ENCODE data around the gene PLPPR3. TPM values are rescaled to one million over a fixed set of nuclear protein-coding genes. Genes with fewer than 3 reads are reported as not detected.

The PLPPR3 gene
- total RNA-seq, 8 experiments from 2014 or later, result 0.22 to 68.1 (median 43.3) TPM

GRCh38 chr19:772730-773436 is 48.9 kb downstream of the PLPPR3 start:
- in situ Hi-C loops (cut with MboI; ENCODE audit: low pct_unique_long_range_greater_than_20kb in 2 of 9, low sequenced_read_pairs in 9 of 9, unreplicated experiment in 9 of 9), result loop anchor here in 3 of 9 experiments (10.0 to 25.0 kb wide), 3 partner anchors 111 to 142 kb away; partner anchors contain the start of genes KISS1R (in 2 of the 3), R3HDM4 (in 2 of the 3) and RNF126 (in 1 of the 3)
- peaks cover 0 to 6% of the 10 kb centered on the region in 2 donors for H3K4me1 ChIP-seq (replicated peaks in 1 of 2)
- H3K4me3 ChIP-seq, result no peak overlapping the region
- WGBS, 10 experiments, result 63 to 100% (median 92%) methylated on average over 1 to 6 of the region's 18 CpGs; no CpG with 5 or more reads in 3 of the 10 experiments
- H3K27ac ChIP-seq, result no peak overlapping the region
- ATAC-seq (replicated peaks in 6 of 8), result peak in 3 of 8 experiments; percentile 6 to 23 (median 11)

GRCh38 chr19:772063-772462 is 49.7 kb downstream of the PLPPR3 start:
- in situ Hi-C loops (cut with MboI; ENCODE audit: low pct_unique_long_range_greater_than_20kb in 2 of 9, low sequenced_read_pairs in 9 of 9, unreplicated experiment in 9 of 9), result loop anchor here in 3 of 9 experiments (10.0 to 25.0 kb wide), 3 partner anchors 110 to 143 kb away; partner anchors contain the start of genes KISS1R (in 2 of the 3), R3HDM4 (in 2 of the 3) and RNF126 (in 1 of the 3)
- no peak overlapping the region for H3K4me3 ChIP-seq
- no peak overlapping the region for H3K27ac ChIP-seq
- peaks cover 0 to 6% of the 10 kb centered on the region in 2 donors for H3K4me1 ChIP-seq (replicated peaks in 1 of 2)
- WGBS, 10 experiments, result 100% methylated on average over 2 of the region's 5 CpGs; no CpG with 5 or more reads in 9 of the 10 experiments
- ATAC-seq (replicated peaks in 6 of 8), result no peak

DNA sequence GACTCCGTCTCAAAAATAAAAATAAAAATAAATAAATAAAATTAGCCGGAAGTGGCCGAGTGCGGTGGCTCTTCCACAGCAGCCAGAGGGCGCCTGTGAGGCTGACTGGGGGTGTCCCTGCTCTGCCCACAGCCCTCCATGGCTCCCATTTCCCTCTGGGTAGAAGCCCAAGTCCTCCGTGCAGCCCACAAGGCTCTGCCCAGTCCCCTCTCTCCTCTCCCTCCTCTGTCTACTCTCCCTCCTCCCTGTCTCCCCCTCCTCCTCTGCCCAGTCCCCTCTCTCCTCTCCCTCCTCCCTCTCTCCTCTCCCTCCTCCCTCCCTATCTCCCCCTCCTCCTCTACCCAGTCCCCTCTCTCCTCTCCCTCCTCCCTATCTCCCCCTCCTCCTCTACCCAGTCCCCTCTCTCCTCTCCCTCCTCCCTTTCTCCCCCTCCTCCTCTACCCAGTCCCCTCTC is 50.4 kb downstream of the PLPPR3 start:
- peaks cover 0 to 3% of the 10 kb centered on the region in 2 donors for H3K4me1 ChIP-seq (replicated peaks in 1 of 2)
- WGBS, 10 experiments, result 0 to 64% (median 20%) methylated on average over 1 to 4 of the region's 6 CpGs; no CpG with 5 or more reads in 5 of the 10 experiments
- ATAC-seq (replicated peaks in 6 of 8), result peak in 4 of 8 experiments; percentile 33 to 79 (median 72)
- in situ Hi-C loops (cut with MboI; ENCODE audit: low pct_unique_long_range_greater_than_20kb in 2 of 9, low sequenced_read_pairs in 9 of 9, unreplicated experiment in 9 of 9), result loop anchor here in 3 of 9 experiments (10.0 to 25.0 kb wide), 3 partner anchors 109 to 143 kb away; partner anchors contain the start of genes KISS1R (in 2 of the 3), R3HDM4 (in 2 of the 3) and RNF126 (in 1 of the 3)
- H3K27ac ChIP-seq, result no peak overlapping the region
- no peak overlapping the region for H3K4me3 ChIP-seq

DNA sequence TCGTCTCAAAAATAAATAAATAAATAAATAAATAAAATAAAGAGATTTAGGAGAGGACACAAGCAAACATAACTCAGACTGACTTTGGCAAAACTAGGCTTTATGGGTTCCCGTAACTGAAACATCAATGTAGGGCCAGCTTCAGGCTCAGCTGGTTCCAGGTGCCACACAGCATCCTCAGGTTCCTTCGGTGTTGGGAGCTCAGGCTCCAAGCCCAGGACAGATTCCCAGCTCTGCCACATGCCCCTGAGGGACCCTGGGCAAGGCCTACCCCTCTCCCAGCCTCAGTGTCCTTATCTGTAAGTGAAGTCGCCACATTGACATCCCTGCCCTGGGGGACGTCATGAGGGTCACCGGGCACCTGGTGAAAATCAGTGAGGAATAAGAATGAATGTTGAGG is 52.1 kb downstream of the PLPPR3 start:
- no peak overlapping the region for H3K27ac ChIP-seq
- in situ Hi-C loops (cut with MboI; ENCODE audit: low pct_unique_long_range_greater_than_20kb in 2 of 9, low sequenced_read_pairs in 9 of 9, unreplicated experiment in 9 of 9), result loop anchor here in 3 of 9 experiments (10.0 to 25.0 kb wide), 3 partner anchors 107 to 145 kb away; partner anchors contain the start of genes KISS1R (in 2 of the 3), R3HDM4 (in 2 of the 3) and RNF126 (in 1 of the 3)
- no peak overlapping the region for H3K4me3 ChIP-seq
- H3K4me1 ChIP-seq (replicated peaks in 1 of 2), result peaks cover 0 to 2% of the 10 kb centered on the region in 2 donors
- no peak for ATAC-seq (replicated peaks in 6 of 8)
- WGBS, 10 experiments, result 55 to 100% (median 87%) methylated on average over 1 to 6 of the region's 6 CpGs; no CpG with 5 or more reads in 1 of the 10 experiments

- peak; percentile 24 to 68 (median 49) for ATAC-seq (replicated peaks in 6 of 8)
- in situ Hi-C loops (cut with MboI; ENCODE audit: low pct_unique_long_range_greater_than_20kb in 2 of 9, low sequenced_read_pairs in 9 of 9, unreplicated experiment in 9 of 9), result loop anchor here in 2 of 9 experiments (25.0 kb wide), 2 partner anchors 106 to 144 kb away; partner anchors contain the start of genes KISS1R (in 1 of the 2), R3HDM4 (in 1 of the 2) and RNF126 (in 1 of the 2)
- peaks cover 0 to 2% of the 10 kb centered on the region in 2 donors for H3K4me1 ChIP-seq (replicated peaks in 1 of 2)
- 0 to 100% (median 54%) methylated on average over 2 to 13 of the region's 14 CpGs for WGBS, 10 experiments
- no peak overlapping the region for H3K4me3 ChIP-seq
- no peak overlapping the region for H3K27ac ChIP-seq
Measured at GRCh38 chr19:768424-768823, 53.3 kb downstream of the PLPPR3 start.

- in situ Hi-C loops (cut with MboI; ENCODE audit: low pct_unique_long_range_greater_than_20kb in 2 of 9, low sequenced_read_pairs in 9 of 9, unreplicated experiment in 9 of 9), result loop anchor here in 2 of 9 experiments (25.0 kb wide), 2 partner anchors 103 to 147 kb away; partner anchors contain the start of genes KISS1R (in 1 of the 2), R3HDM4 (in 1 of the 2) and RNF126 (in 1 of the 2)
- 56 to 100% methylated on average over 2 to 4 of the region's 7 CpGs; no CpG with 5 or more reads in 8 of the 10 experiments for WGBS, 10 experiments
- Histone ChIP-seq H3K4me1 (replicated peaks in 1 of 2) (no peaks in the 10 kb centered on the region), H3K4me3 (no peak overlapping the region), H3K27ac (no peak overlapping the region)
- no peak for ATAC-seq (replicated peaks in 6 of 8)
Measured at GRCh38 chr19:765179-765738, 56.5 kb downstream of the PLPPR3 start.

GRCh38 chr19:764301-764700 is 57.5 kb downstream of the PLPPR3 start:
- H3K4me3 ChIP-seq, result no peak overlapping the region
- H3K27ac ChIP-seq, result no peak overlapping the region
- WGBS, 10 experiments, result 83 to 100% (median 100%) methylated on average over 1 to 7 of the region's 12 CpGs; no CpG with 5 or more reads in 5 of the 10 experiments
- in situ Hi-C loops (cut with MboI; ENCODE audit: low pct_unique_long_range_greater_than_20kb in 2 of 9, low sequenced_read_pairs in 9 of 9, unreplicated experiment in 9 of 9), result loop anchor here in 2 of 9 experiments (25.0 kb wide), 2 partner anchors 102 to 148 kb away; partner anchors contain the start of genes KISS1R (in 1 of the 2), R3HDM4 (in 1 of the 2) and RNF126 (in 1 of the 2)
- no peaks in the 10 kb centered on the region for H3K4me1 ChIP-seq (replicated peaks in 1 of 2)
- peak in 2 of 8 experiments; percentile 6 to 11 for ATAC-seq (replicated peaks in 6 of 8)

DNA sequence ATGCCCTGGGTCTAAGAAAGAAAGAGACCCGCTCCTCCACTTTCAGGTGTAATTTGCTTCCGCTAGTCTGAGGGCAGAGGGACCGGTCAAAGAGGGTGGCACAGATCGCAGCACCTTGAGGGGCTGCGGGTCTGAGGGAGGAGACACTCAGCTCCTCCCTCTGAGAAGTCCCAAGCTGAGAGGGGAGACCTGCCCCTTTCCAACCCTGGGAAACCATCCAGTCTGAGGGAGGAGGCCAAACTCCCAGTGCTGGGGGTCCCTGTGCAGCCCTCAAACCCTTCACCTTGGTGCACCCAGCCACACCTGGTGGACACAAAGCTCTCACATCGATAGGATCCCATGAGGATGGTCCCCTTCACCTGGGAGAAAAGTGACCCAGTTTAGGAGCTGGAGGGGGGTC is 57.9 kb downstream of the PLPPR3 start:
- no peak for ATAC-seq (replicated peaks in 6 of 8)
- in situ Hi-C loops (cut with MboI; ENCODE audit: low pct_unique_long_range_greater_than_20kb in 2 of 9, low sequenced_read_pairs in 9 of 9, unreplicated experiment in 9 of 9), result loop anchor here in 2 of 9 experiments (25.0 kb wide), 2 partner anchors 102 to 148 kb away; partner anchors contain the start of genes KISS1R (in 1 of the 2), R3HDM4 (in 1 of the 2) and RNF126 (in 1 of the 2)
- WGBS, 10 experiments, result 68 to 95% (median 80%) methylated on average over 3 to 6 of the region's 6 CpGs; no CpG with 5 or more reads in 4 of the 10 experiments
- no peak overlapping the region for H3K27ac ChIP-seq
- no peak overlapping the region for H3K4me3 ChIP-seq
- H3K4me1 ChIP-seq (replicated peaks in 1 of 2), result no peaks in the 10 kb centered on the region

- in situ Hi-C loops (cut with MboI; ENCODE audit: low pct_unique_long_range_greater_than_20kb in 2 of 9, low sequenced_read_pairs in 9 of 9, unreplicated experiment in 9 of 9), result loop anchor here in 2 of 9 experiments (25.0 kb wide), 2 partner anchors 101 to 149 kb away; partner anchors contain the start of genes KISS1R (in 1 of the 2), R3HDM4 (in 1 of the 2) and RNF126 (in 1 of the 2)
- no peak for ATAC-seq (replicated peaks in 6 of 8)
- Histone ChIP-seq H3K4me3 (no peak overlapping the region), H3K27ac (no peak overlapping the region), H3K4me1 (replicated peaks in 1 of 2) (no peaks in the 10 kb centered on the region)
- 50 to 100% (median 89%) methylated on average over 1 to 7 of the region's 10 CpGs; no CpG with 5 or more reads in 2 of the 10 experiments for WGBS, 10 experiments
Measured at GRCh38 chr19:763181-763580, 58.6 kb downstream of the PLPPR3 start.

Other genes with a start within 250 kb of the PLPPR3 start
- 1,000 to 10,000 TPM in 1 of 8 experiments, 100 to 1,000 TPM in 7; 219 to 1,638 (median 407) TPM for gene BSG, start 249.4 kb downstream of the PLPPR3 start, total RNA-seq
- 1 to 10 TPM in 5 of 8 experiments, under 1 TPM in 3; 0.31 to 8.1 (median 1.9) TPM for gene HCN2, start 232.1 kb downstream of the PLPPR3 start, total RNA-seq
- gene POLRMT, start 188.4 kb downstream of the PLPPR3 start, total RNA-seq, result 10 to 100 TPM; 18.3 to 56.9 (median 33.5) TPM
- 1 to 10 TPM in 2 of 8 experiments, under 1 TPM in 6; 0.11 to 2.3 (median 0.51) TPM for gene FGF22, start 182.1 kb downstream of the PLPPR3 start, total RNA-seq
- gene RNF126, start 158.7 kb downstream of the PLPPR3 start, total RNA-seq, result 10 to 100 TPM in 7 of 8 experiments, 1 to 10 TPM in 1; 9.3 to 54.5 (median 22.7) TPM
- gene FSTL3, start 145.6 kb downstream of the PLPPR3 start, total RNA-seq, result 10 to 100 TPM in 3 of 8 experiments, 1 to 10 TPM in 5; 5.6 to 36.8 (median 8.6) TPM
- gene PRSS57, start 126.5 kb downstream of the PLPPR3 start, total RNA-seq, result under 1 TPM in 4 of 8 experiments, not detected in 4; 0.11 to 0.90 (median 0.47) TPM
- gene PALM, start 113.0 kb downstream of the PLPPR3 start, total RNA-seq, result 100 to 1,000 TPM in 2 of 8 experiments, 10 to 100 TPM in 5, 1 to 10 TPM in 1; 6.0 to 116 (median 70.4) TPM
- gene MISP, start 70.8 kb downstream of the PLPPR3 start, total RNA-seq, result under 1 TPM; 0.13 to 0.61 (median 0.28) TPM
- 100 to 1,000 TPM in 4 of 8 experiments, 10 to 100 TPM in 4; 39.0 to 258 (median 109) TPM for gene PTBP1, start 24.5 kb downstream of the PLPPR3 start, total RNA-seq
- 1 to 10 TPM in 1 of 8 experiments, under 1 TPM in 5, not detected in 2; 0.24 to 1.4 (median 0.71) TPM for gene AZU1, start 5.9 kb upstream of the PLPPR3 start, total RNA-seq
- 1 to 10 TPM in 1 of 8 experiments, under 1 TPM in 2, not detected in 5; 0.37 to 1.2 (median 0.54) TPM for gene PRTN3, start 19.0 kb upstream of the PLPPR3 start, total RNA-seq
- under 1 TPM in 1 of 8 experiments, not detected in 7; 0.32 TPM for gene ELANE, start 30.3 kb upstream of the PLPPR3 start, total RNA-seq
- 10 to 100 TPM in 1 of 8 experiments, 1 to 10 TPM in 4, under 1 TPM in 3; 0.83 to 72.1 (median 1.6) TPM for gene CFD, start 37.7 kb upstream of the PLPPR3 start, total RNA-seq
- gene MED16, start 71.2 kb upstream of the PLPPR3 start, total RNA-seq, result 10 to 100 TPM; 15.0 to 44.1 (median 26.1) TPM
- under 1 TPM in 1 of 8 experiments, not detected in 7; under 0.01 TPM for gene RNU6-9, start 71.5 kb upstream of the PLPPR3 start, total RNA-seq
- gene R3HDM4, start 91.3 kb upstream of the PLPPR3 start, total RNA-seq, result 10 to 100 TPM; 25.7 to 35.6 (median 30.1) TPM
- 1 to 10 TPM in 2 of 8 experiments, under 1 TPM in 5, not detected in 1; 0.24 to 2.1 (median 0.64) TPM for gene KISS1R, start 95.4 kb upstream of the PLPPR3 start, total RNA-seq
- gene ARID3A, start 104.1 kb upstream of the PLPPR3 start, total RNA-seq, result 10 to 100 TPM in 4 of 8 experiments, 1 to 10 TPM in 4; 5.8 to 22.6 (median 10.3) TPM
- 10 to 100 TPM; 23.8 to 64.7 (median 36.2) TPM for gene WDR18, start 162.4 kb upstream of the PLPPR3 start, total RNA-seq
- 1 to 10 TPM in 1 of 8 experiments, under 1 TPM in 6, not detected in 1; 0.08 to 1.1 (median 0.28) TPM for gene GRIN3B, start 178.5 kb upstream of the PLPPR3 start, total RNA-seq
- gene TMEM259, start 199.2 kb upstream of the PLPPR3 start, total RNA-seq, result 100 to 1,000 TPM in 2 of 8 experiments, 10 to 100 TPM in 6; 59.4 to 125 (median 87.8) TPM
- gene RNU6-2, start 199.6 kb upstream of the PLPPR3 start, total RNA-seq, result under 1 TPM in 1 of 8 experiments, not detected in 7; under 0.01 TPM
- 100 to 1,000 TPM in 2 of 8 experiments, 10 to 100 TPM in 6; 24.9 to 141 (median 63.0) TPM for gene CNN2, start 204.7 kb upstream of the PLPPR3 start, total RNA-seq
- gene ABCA7, start 218.2 kb upstream of the PLPPR3 start, total RNA-seq, result 10 to 100 TPM in 4 of 8 experiments, 1 to 10 TPM in 4; 6.5 to 35.6 (median 9.1) TPM
- 10 to 100 TPM in 1 of 8 experiments, 1 to 10 TPM in 7; 2.8 to 13.1 (median 5.7) TPM for gene ARHGAP45, start 245.2 kb upstream of the PLPPR3 start, total RNA-seq